ENCODE measurements around the gene ASB8.
"Not testable (repeated sequence)": the region's sequence is repeated elsewhere in the genome, so short reads cannot be mapped to it uniquely, and the experiment has no call there.

ASB8 gene

DNA sequence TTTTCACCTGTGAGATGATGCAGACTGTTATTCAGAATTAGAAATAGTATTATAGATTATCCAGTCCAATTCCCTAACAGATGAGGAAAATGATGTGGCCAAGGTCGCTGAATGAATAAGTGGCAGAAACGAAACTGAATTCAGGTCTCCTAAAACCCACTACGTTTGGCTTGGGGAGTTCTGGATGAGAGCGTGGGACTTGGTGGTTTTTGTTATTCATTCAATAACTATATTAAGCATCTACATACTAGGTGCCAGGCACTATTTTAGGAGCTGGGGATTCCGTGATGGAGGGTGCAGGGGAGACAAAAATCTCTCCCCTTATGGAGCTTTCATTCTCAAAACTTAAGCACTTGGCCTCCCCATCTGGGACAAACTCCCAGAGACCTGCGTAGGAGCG is 25.3 kb upstream of the ASB8 start:
- DNase-seq = no peak

DNA sequence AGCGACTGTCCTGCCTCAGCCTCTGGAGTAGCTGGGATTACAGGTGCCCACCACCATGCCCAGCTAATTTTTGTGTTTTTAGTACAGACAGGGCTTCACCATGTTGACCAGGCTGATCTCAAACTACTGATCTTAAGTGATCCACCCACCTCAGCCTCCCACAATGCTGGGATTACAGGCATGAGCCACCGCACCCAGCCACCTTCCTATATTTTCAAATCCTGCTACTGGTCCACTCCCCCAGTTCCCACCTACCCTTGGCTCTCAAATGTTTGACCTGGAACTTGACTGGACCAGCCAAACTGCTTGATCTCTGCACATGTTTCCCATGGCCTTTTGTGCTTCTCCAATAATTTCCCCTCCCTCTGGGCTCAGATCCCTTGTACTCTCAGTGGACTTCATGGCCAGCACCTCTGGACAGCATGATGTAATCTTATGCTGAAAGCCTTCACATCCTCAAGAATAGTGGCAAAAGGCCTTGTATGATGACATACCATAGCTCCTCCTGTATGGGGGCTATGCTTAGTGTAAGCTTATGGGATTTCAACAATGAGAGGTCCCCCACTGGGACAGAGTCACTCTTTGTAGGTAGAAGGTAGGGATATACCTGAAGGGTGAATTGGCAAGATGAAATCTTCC is 23.7 kb upstream of the ASB8 start:
- DNase-seq = no peak

DNA sequence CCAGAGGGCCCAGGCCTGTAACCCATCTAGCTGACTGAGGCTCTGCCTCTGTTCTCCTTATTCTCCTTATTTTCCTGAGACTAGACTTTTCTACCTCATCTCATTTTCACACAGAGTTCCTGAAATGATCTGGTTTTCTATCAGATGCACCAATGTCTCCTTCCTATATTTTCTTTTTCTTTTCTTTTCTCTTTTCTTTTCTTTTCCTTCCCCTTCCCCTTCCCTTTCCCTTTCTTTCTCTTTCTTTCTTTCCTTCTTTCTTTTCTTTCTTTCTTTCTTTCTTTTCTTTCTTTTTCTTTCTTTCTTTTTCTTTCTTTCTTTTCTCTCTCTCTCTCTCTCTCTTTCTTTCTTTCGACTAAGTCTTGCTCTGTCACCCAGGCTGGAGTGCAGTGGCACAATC is 23.1 kb upstream of the ASB8 start:
- DNase-seq = no peak

GRCh38 chr12:48179466-48179865 is 22.2 kb upstream of the ASB8 start:
- DNase-seq = no peak

DNA sequence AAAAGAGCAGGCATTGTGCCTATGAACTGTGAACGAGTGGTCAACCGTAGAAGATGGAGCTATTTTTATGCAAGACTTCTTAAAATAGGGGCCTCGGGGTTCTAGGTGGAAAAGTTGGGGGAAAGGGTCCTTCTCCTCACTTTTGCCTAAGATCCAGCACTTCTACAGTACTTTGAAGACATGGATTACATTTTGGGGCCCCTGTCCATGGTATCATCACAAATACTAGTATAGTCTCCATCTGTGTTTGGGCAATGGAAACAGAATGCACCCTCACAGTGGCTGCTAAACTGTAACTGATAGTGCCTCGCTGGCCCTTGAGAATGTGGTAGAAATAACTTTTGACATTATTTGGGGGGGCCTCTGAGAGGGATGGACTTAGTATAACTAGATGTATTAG is 20.7 kb upstream of the ASB8 start:
- no peak for DNase-seq

- DNase-seq = no peak
Measured at GRCh38 chr12:48176417-48176751, 19.1 kb upstream of the ASB8 start.

GRCh38 chr12:48175613-48176416 is 18.5 kb upstream of the ASB8 start:
- no peak for DNase-seq

DNA sequence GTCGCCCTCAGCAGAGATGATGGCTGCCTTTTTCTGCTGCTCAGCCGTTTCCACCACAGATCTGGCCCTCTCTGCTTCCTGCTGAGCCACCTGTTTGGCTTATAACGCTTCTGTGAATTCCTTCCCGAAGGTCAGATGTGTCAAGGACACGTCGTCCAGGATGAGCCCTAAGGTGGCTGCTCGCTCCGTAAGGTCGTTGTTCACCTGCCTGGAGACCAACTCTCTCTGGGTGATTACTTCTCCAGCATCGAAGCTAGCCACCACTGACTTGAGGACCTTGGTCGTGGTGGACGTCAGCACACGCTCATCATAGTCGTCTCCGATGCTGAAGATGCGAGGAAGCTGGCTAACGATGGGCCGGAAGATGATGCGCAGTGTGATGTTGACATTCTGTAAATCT is 11.7 kb upstream of the ASB8 start:
- no peak for DNase-seq

DNA sequence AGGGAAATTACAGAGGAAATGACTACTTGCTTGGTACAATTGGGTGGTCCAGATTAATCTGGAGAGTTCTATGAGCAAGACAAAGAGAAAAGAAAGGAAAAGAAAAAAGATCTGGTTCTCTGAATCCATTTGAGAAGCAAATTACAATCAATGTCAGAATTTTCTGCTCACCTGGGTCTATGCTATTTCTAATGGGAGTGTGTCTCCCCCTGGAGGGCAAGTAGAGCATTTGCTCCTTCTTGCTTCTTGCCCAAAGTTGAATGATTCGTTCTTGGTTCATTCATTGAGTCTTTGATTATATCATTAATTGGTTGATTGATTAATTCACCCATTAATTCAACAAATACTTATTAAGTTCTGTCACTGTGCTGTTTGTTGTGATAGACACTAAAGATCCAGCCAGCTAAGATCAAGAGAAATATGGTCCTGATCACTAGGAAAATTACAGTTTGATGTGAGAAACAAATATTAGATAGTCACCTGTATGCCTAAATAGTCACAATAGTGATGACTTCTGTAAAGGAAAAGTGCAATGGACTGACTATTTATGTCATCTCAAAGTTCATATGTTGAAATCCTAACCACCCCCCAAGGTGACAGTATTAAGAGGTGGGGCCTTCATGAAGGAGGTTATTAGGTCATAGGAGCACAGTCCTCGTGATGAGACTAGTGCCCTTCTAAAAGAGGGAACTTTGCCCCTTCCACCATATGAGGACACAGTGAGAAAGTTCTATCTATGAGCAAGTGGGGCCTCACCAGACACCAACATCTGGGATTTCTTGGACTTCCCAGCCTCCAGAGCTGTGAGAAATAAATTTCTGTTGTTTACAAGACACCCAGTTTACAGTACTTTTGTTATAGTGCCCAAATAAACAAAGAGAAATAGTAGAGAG is 8.0 kb upstream of the ASB8 start:
- DNase-seq = peak; percentile 57 to 77

DNA sequence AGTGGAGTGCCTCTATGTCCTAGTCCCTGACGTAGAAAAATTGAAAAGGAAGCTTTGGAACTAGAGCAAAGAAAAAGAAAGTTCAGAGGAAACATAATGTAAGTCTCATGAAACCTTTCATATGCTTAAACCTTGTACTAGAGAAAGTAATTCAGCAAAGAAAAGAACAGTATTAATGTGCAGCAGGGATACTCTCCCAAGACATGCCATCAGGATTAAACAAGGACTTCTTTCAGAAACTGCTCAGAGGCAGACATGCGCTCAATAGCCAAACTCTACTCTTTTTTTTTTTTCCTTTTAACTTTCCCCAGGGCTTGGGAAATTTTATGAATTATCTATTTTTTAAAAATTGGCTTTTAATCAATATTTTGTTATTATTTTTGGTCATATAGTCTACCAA is 7.1 kb upstream of the ASB8 start:
- no peak for DNase-seq

DNA sequence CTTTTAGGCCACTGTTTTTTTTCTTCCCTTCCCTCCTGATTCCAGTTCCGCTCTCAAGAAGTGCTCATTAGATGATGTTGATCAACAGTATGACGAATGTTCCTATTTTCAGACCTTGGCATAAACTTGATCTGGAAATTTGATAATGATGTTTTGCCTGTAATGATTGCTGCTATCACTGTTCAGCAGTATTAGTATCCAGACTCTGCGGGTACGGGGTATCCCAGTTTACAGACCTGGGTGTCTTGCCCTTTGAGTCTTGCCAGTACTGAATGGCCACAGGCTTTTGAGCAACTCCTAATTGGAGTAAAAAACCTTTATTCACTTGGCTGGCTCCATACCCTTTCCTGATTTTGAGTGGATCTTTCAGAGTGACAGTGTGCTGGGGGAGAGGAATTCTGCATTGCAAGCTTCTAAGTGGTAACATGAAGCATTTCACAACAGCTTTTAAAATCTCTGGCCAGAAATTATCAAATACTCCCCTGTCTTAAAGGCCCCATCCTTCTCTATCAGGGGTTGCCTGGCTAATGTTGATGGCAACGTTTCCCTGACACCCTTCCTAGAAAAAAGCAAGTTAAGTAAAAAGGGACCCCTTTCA is 5.9 kb upstream of the ASB8 start:
- no peak for DNase-seq

DNA sequence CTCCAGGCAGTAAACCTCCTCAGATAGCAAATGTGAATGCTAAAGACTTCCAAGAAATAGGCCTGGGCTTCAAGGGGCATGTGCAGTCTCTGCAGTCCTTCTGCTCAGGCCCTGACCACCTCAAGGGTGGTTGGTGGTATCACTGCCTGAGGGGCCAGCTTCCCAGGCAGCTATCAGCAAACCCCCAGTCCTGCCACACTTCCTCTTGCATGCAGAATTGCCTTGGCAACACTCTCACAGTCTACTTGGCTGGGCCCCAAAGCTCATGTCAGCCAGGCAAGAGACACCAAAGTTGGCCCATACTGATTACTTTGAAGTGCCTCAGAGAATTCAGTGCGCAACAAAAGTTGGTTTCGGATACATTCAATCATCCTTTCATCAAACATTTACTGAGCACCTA is 3.5 kb upstream of the ASB8 start:
- DNase-seq = no peak

DNA sequence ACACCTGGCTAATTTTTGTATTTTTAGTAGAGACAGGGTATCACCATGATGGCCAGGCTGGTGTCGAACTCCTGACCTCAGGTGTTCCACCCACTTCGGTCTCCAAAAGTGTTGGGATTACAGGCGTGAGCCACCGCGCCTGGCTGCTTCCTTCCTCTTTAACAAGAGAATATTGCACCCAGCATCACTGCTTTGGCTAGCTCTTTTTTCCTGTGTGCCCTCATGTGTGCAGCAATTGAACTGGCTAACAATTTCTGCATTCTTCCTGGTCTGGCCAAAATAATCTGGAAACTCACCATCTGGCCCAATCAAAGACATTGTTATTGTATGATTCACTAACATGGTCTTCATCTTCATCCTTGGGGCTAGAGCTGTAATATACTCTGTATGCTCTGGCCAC is 2.7 kb upstream of the ASB8 start:
- no peak for DNase-seq

GRCh38 chr12:48157889-48158370 is 615 bp upstream of the ASB8 start:
- DNase-seq = peak in 1 of 2 donors; percentile 26

DNA sequence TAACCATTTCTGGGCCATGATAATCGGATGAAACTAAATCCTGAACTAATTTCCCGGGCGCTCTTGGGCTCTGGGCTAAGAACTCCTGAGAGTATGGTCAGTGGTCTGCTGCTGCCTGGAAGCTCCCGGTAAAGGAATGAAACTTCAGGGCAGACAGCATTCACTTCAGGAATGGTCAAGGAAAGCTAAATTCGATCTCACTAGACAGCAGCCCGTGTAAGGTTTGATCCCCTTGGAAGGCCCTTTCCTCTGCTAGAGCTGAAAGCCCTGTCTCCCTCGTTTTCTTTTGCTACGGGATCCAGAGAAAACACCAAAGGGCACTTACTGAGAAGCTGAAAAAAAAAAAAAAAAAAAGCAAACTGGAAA is 680 bp downstream of the ASB8 start:
- no peak for DNase-seq

DNA sequence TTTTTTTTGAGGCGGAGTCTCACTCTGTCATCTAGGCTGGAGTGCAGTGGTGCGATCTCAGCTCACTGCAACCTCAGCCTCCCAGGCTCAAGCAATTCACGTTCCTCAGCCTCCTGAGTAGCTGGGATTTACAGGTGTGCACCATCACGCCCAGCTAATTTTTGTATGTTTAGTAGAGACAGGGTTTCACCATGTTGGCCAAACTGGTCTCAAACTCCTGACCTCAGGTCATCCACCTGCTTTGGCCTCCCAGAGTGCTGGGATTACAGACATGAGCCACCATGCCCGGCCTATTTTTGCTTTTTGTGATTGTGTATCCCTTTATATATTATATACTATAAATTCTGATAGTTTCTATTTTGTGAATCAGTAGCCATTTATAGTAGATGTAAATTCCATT is 1.5 kb downstream of the ASB8 start:
- DNase-seq = not testable (repeated sequence)

- DNase-seq = no peak
Measured at GRCh38 chr12:48151103-48151771, 6.1 kb downstream of the ASB8 start.

DNA sequence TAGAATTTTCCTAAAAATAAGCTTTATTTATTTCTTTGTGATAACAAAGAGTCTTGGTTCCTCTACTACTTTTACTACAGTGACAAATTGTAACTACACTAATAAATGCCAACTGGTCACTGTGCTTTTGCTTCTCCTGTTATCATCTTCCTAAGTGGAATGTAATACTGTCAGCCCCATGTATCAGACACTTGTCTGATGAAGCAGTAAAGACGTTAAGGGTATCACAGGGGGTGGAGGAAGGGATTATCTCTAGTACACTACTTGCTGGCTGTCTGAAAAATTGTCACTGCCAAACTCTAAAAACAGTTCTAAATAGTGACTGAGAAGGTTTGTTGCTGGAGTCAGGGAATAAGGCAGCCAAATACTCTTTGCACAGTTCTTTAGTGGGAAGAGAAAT is 11.3 kb downstream of the ASB8 start:
- no peak for DNase-seq

GRCh38 chr12:48143898-48144297 is 13.4 kb downstream of the ASB8 start:
- no peak for DNase-seq

DNA sequence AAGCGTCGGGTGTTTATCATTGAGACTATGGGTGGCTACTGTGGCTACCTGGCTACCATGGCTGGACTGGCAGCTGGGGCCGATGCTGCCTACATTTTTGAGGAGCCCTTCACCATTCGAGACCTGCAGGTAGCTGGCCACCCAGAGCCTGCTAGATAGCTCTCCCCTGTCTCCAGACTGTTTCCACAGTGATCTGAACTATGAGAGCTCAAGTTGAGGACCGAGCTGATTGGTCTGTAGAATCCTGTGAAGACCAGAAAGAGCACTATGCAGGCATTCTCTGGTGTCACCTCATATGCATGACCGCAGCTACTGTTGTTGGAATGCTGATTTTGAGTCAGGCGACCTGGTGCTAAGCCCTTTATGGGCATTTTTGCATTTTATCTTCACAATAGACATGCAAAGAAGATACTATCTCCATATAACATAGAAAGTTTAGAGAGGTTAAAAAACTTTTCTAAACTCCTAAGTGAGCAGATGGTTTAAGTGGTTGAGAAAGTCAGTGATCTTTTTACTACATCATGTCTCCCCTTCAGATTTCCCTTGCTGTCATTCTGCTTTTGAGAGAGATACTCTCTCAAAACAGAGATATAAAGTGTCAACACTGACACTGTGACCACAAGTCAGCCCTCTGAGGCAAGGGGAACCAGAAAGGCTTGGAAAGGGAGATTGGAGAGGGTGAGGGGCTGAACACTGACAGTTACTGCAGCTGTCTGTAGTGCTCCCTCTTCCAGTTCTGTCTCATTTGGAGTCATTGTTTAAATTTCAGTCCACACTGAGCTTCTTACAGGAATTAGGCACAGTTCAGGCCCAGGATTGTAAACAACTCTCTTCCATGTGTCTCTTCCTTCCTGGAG is 14.3 kb downstream of the ASB8 start:
- no peak for DNase-seq

- no peak for DNase-seq
Measured at GRCh38 chr12:48135027-48135426, 22.3 kb downstream of the ASB8 start.

DNA sequence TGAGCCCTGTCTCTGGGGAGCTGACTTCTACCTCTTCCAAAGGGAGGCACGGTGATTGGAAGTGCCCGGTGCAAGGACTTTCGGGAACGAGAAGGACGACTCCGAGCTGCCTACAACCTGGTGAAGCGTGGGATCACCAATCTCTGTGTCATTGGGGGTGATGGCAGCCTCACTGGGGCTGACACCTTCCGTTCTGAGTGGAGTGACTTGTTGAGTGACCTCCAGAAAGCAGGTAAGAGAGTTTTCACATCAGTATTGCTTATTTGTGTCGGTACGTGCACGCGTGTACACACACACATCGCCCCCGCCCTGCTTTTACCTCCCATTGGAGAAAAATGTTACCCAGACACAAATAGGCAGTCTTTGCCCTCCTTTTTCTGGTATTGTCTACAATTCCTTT is 24.5 kb downstream of the ASB8 start:
- DNase-seq = no peak
